ENCODE results near the gene CTIF. TPM values are rescaled to one million over a fixed set of nuclear protein-coding genes. Genes with fewer than 3 reads are reported as not detected.

Gene CTIF
- total RNA-seq, 1 experiment from 2014 or later = 5.8 TPM

DNA sequence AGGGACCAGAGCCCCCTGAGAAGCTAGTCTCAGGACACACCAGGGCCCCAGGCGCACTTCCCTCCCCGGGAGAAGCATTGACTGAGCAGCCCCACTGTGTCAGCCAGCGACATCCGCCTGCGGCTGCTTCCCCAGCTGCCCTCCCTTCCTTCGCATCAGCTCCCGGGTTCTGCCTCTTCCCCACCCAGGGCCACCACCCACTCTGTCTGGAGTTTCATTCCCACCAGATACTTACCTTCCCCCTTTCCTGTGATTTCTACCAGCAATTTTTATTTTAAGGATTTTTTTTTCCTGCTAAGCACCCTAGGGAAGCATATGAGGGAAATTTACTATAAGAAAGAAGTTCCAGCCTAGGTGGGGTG lies 312.7 kb downstream of the CTIF start:
- CTCF ChIA-PET = no interaction called here
- Histone ChIP-seq H3K79me2 (ENCODE audit: low read length) (no peaks in the 10 kb centered on the region), H3K27me3 (ENCODE audit: low read length) (no peaks in the 10 kb centered on the region), H3K4me2 (ENCODE audit: low read length) (no peak overlapping the region), H3K27ac (ENCODE audit: low read length) (no peak overlapping the region), H3K36me3 (ENCODE audit: low read depth, low read length) (no peaks in the 10 kb centered on the region), H4K20me1 (ENCODE audit: low read length) (no peaks in the 10 kb centered on the region), H3K9me2 (replicated peaks; ENCODE audit: low read length) (no peaks in the 10 kb centered on the region), H3K4me3 (ENCODE audit: low read length) (no peak overlapping the region), H2AFZ (ENCODE audit: low read length) (no peak overlapping the region), H3K9ac (ENCODE audit: low read length) (no peak overlapping the region), H3F3A (ENCODE audit: low read length, unreplicated experiment) (no peaks in the 10 kb centered on the region), H3K4me1 (ENCODE audit: insufficient read depth, low read length) (no peaks in the 10 kb centered on the region), H3K9me3 (ENCODE audit: low read length) (no peaks in the 10 kb centered on the region)
- DNase-seq (no peak), ATAC-seq (no peak)
- intact Hi-C loops (cut with micrococcal nuclease) = no loop called here
- BruUV-seq (replicated peaks) = no TSS peak
- POLR2A ChIA-PET (ENCODE audit: unreplicated experiment) = no interaction called here
- TF ChIP-seq EZH2 (IDR thresholded peaks at IDR 0.05; ENCODE audit: low read length, unreplicated experiment) = no peak
- TF ChIP-seq EZH2phosphoT487 (IDR thresholded peaks at IDR 0.05; ENCODE audit: borderline replicate concordance, low read length) = no peak
- TF ChIP-seq, protein P1, sequence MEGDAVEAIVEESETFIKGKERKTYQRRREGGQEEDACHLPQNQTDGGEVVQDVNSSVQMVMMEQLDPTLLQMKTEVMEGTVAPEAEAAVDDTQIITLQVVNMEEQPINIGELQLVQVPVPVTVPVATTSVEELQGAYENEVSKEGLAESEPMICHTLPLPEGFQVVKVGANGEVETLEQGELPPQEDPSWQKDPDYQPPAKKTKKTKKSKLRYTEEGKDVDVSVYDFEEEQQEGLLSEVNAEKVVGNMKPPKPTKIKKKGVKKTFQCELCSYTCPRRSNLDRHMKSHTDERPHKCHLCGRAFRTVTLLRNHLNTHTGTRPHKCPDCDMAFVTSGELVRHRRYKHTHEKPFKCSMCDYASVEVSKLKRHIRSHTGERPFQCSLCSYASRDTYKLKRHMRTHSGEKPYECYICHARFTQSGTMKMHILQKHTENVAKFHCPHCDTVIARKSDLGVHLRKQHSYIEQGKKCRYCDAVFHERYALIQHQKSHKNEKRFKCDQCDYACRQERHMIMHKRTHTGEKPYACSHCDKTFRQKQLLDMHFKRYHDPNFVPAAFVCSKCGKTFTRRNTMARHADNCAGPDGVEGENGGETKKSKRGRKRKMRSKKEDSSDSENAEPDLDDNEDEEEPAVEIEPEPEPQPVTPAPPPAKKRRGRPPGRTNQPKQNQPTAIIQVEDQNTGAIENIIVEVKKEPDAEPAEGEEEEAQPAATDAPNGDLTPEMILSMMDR (conservative IDR thresholded peaks at IDR 0.05; ENCODE audit: low read depth, low read length) = no peak

GRCh38 chr18:48852292-48852691 lies 313.5 kb downstream of the CTIF start:
- Histone ChIP-seq H3K9me3 (ENCODE audit: low read length) (no peaks in the 10 kb centered on the region), H3K9ac (ENCODE audit: low read length) (no peak overlapping the region), H3K4me1 (ENCODE audit: insufficient read depth, low read length) (no peaks in the 10 kb centered on the region), H2AFZ (ENCODE audit: low read length) (no peak overlapping the region), H3K27me3 (ENCODE audit: low read length) (no peaks in the 10 kb centered on the region), H3K79me2 (ENCODE audit: low read length) (no peaks in the 10 kb centered on the region), H3K27ac (ENCODE audit: low read length) (no peak overlapping the region), H3K4me3 (ENCODE audit: low read length) (no peak overlapping the region), H3K9me2 (replicated peaks; ENCODE audit: low read length) (no peaks in the 10 kb centered on the region), H3F3A (ENCODE audit: low read length, unreplicated experiment) (no peaks in the 10 kb centered on the region), H4K20me1 (ENCODE audit: low read length) (no peaks in the 10 kb centered on the region), H3K4me2 (ENCODE audit: low read length) (no peak overlapping the region), H3K36me3 (ENCODE audit: low read depth, low read length) (no peaks in the 10 kb centered on the region)
- intact Hi-C loops (cut with micrococcal nuclease) = no loop called here
- ChIA-PET POLR2A (ENCODE audit: unreplicated experiment) (no interaction called here), CTCF (no interaction called here)
- TF ChIP-seq, protein P1 (conservative IDR thresholded peaks at IDR 0.05; ENCODE audit: low read depth, low read length) = no peak
- TF ChIP-seq EZH2 (IDR thresholded peaks at IDR 0.05; ENCODE audit: low read length, unreplicated experiment) (no peak), EZH2phosphoT487 (IDR thresholded peaks at IDR 0.05; ENCODE audit: borderline replicate concordance, low read length) (no peak)
- BruUV-seq (replicated peaks) = no TSS peak
- no peak for DNase-seq
- ATAC-seq = no peak; the same call in 1 of the 2 replicates

- no peaks in the 10 kb centered on the region for H3K9me3 ChIP-seq (ENCODE audit: low read length)
- H3K79me2 ChIP-seq (ENCODE audit: low read length) = no peaks in the 10 kb centered on the region
- H4K20me1 ChIP-seq (ENCODE audit: low read length) = no peaks in the 10 kb centered on the region
- no peaks in the 10 kb centered on the region for H3K4me1 ChIP-seq (ENCODE audit: insufficient read depth, low read length)
- no TSS peak for BruUV-seq (replicated peaks)
- H3K27ac ChIP-seq (ENCODE audit: low read length) = no peak overlapping the region
- no peak for TF ChIP-seq EZH2phosphoT487 (IDR thresholded peaks at IDR 0.05; ENCODE audit: borderline replicate concordance, low read length)
- no peak for TF ChIP-seq EZH2 (IDR thresholded peaks at IDR 0.05; ENCODE audit: low read length, unreplicated experiment)
- TF ChIP-seq, protein P1 (conservative IDR thresholded peaks at IDR 0.05; ENCODE audit: low read depth, low read length) = no peak
- intact Hi-C loops (cut with micrococcal nuclease) = no loop called here
- DNase-seq (no peak), ATAC-seq (no peak)
- ChIA-PET CTCF (no interaction called here), POLR2A (ENCODE audit: unreplicated experiment) (no interaction called here)
- H3K9ac ChIP-seq (ENCODE audit: low read length) = no peak overlapping the region
- no peaks in the 10 kb centered on the region for H3K27me3 ChIP-seq (ENCODE audit: low read length)
- H3K9me2 ChIP-seq (replicated peaks; ENCODE audit: low read length) = no peaks in the 10 kb centered on the region
- H3K4me3 ChIP-seq (ENCODE audit: low read length) = no peak overlapping the region
- no peak overlapping the region for H3K4me2 ChIP-seq (ENCODE audit: low read length)
- no peaks in the 10 kb centered on the region for H3K36me3 ChIP-seq (ENCODE audit: low read depth, low read length)
- no peaks in the 10 kb centered on the region for H3F3A ChIP-seq (ENCODE audit: low read length, unreplicated experiment)
- no peak overlapping the region for H2AFZ ChIP-seq (ENCODE audit: low read length)
Observed at GRCh38 chr18:48852794-48853193, 314.0 kb downstream of the CTIF start.
